Measurements from ENCODE around the gene RERG. TPM values are rescaled to one million over a fixed set of nuclear protein-coding genes. Genes with fewer than 3 reads are reported as not detected.

RERG gene
- total RNA-seq, 1 donor from 2014 or later, result 0.14 TPM

DNA sequence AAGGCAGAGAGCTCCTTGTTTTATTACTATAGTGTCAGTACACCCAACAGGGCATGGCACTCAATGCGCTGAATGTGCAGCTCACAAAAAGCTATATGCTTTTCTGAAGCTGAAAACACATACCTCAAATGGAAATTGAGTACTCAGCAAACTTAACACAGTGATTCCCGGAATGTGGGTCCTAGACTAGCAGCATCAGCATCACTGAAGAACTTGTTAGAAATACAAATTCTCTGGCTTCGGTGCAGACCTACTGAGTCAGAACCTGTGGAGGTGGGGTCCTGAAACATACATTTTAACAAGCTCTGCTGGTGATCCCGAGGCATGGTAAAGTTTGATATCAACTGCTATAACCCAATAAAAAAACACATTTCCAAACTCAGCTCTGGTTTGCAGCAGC is 14.9 kb downstream of the RERG start:
- H3K4me2 ChIP-seq (ENCODE audit: low read length), result no peak overlapping the region
- no peak overlapping the region for H3K27ac Mint-ChIP-seq (ENCODE audit: unreplicated experiment)
- no peaks in the 10 kb centered on the region for H3K36me3 Mint-ChIP-seq (ENCODE audit: low read depth, unreplicated experiment)

DNA sequence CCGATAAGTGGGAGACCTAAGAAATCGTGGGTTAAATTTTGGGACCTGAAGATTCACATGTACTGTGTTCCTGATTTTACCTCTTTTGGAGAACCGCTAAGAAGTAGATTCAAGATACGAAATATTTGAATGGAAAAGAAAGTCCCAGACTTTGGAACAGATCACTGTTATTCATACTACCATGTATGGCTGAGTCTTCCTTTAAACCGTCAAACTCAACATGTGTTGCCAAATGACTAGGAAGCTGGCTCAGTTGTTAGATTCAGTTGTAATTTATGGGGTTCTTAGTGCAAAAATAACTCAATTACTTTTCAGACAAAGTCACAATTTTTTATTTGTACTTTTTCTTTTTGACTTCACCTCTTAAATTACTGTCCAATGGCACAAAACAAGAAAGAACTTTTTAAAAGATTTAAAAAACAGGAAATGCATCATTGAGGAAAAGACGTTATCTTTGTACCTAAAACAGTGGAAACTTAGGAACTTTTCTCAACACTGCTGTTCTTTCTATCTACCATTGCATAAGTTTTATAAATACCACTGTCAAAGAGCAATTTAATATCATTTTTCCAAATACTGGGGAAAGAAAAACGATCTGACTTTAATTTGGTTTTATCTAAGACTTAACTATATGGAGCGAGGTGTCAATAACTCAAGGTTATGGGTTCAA is 15.7 kb downstream of the RERG start:
- peak; percentile 66 for FAIRE-seq
- Histone ChIP-seq H3K36me3 (ENCODE audit: insufficient read depth, low read length) (no peaks in the 10 kb centered on the region), H3K79me2 (ENCODE audit: insufficient read depth, low read length) (no peaks in the 10 kb centered on the region), H3K4me1 (ENCODE audit: insufficient read depth, low read length) (peaks cover 15% of the 10 kb centered on the region), H3K4me2 (ENCODE audit: low read length) (no peak overlapping the region), H3K9me3 (ENCODE audit: insufficient read depth, low read depth, low read length) (no peaks in the 10 kb centered on the region), H4K20me1 (ENCODE audit: insufficient read depth, low read length) (no peaks in the 10 kb centered on the region), H3K27me3 (ENCODE audit: insufficient read depth, low read length) (no peaks in the 10 kb centered on the region), H3K9ac (ENCODE audit: low read length) (no peak overlapping the region), H2AFZ (ENCODE audit: low read depth, low read length) (no peak overlapping the region), H3K4me3 (ENCODE audit: insufficient read depth, low read depth, low read length) (no peak overlapping the region), H3K27ac (ENCODE audit: low read depth, low read length) (no peak overlapping the region)
- H3K4me1 Mint-ChIP-seq (ENCODE audit: low read depth, unreplicated experiment), result peaks cover 13% of the 10 kb centered on the region
- no peak overlapping the region for H3K4me3 Mint-ChIP-seq (ENCODE audit: unreplicated experiment)
- no peak for DNase-seq (ENCODE audit: low read depth)
- TF ChIP-seq, protein P1, sequence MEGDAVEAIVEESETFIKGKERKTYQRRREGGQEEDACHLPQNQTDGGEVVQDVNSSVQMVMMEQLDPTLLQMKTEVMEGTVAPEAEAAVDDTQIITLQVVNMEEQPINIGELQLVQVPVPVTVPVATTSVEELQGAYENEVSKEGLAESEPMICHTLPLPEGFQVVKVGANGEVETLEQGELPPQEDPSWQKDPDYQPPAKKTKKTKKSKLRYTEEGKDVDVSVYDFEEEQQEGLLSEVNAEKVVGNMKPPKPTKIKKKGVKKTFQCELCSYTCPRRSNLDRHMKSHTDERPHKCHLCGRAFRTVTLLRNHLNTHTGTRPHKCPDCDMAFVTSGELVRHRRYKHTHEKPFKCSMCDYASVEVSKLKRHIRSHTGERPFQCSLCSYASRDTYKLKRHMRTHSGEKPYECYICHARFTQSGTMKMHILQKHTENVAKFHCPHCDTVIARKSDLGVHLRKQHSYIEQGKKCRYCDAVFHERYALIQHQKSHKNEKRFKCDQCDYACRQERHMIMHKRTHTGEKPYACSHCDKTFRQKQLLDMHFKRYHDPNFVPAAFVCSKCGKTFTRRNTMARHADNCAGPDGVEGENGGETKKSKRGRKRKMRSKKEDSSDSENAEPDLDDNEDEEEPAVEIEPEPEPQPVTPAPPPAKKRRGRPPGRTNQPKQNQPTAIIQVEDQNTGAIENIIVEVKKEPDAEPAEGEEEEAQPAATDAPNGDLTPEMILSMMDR (IDR thresholded peaks at IDR 0.05; ENCODE audit: insufficient read depth, low read depth, low read length), result no peak
- TF ChIP-seq EZH2 (IDR thresholded peaks at IDR 0.05; ENCODE audit: insufficient read depth, low read length), result no peak
- no peaks in the 10 kb centered on the region for H3K36me3 Mint-ChIP-seq (ENCODE audit: low read depth, unreplicated experiment)
- no peaks in the 10 kb centered on the region for H3K27me3 Mint-ChIP-seq (ENCODE audit: low read depth, unreplicated experiment)
- H3K9me3 Mint-ChIP-seq (ENCODE audit: unreplicated experiment), result peaks cover 3% of the 10 kb centered on the region
- no peak overlapping the region for H3K27ac Mint-ChIP-seq (ENCODE audit: unreplicated experiment)

More for the DNA sequence above, 14.9 kb downstream of the RERG start:
- Histone ChIP-seq H3K36me3 (ENCODE audit: insufficient read depth, low read length) (no peaks in the 10 kb centered on the region), H4K20me1 (ENCODE audit: insufficient read depth, low read length) (no peaks in the 10 kb centered on the region), H2AFZ (ENCODE audit: low read depth, low read length) (no peak overlapping the region), H3K27ac (ENCODE audit: low read depth, low read length) (no peak overlapping the region), H3K79me2 (ENCODE audit: insufficient read depth, low read length) (no peaks in the 10 kb centered on the region), H3K9me3 (ENCODE audit: insufficient read depth, low read depth, low read length) (no peaks in the 10 kb centered on the region), H3K9ac (ENCODE audit: low read length) (no peak overlapping the region), H3K27me3 (ENCODE audit: insufficient read depth, low read length) (no peaks in the 10 kb centered on the region), H3K4me1 (ENCODE audit: insufficient read depth, low read length) (peaks cover 15% of the 10 kb centered on the region), H3K4me3 (ENCODE audit: insufficient read depth, low read depth, low read length) (no peak overlapping the region)
- Mint-ChIP-seq H3K4me3 (ENCODE audit: unreplicated experiment) (no peak overlapping the region), H3K4me1 (ENCODE audit: low read depth, unreplicated experiment) (peaks cover 13% of the 10 kb centered on the region), H3K27me3 (ENCODE audit: low read depth, unreplicated experiment) (no peaks in the 10 kb centered on the region), H3K9me3 (ENCODE audit: unreplicated experiment) (peaks cover 3% of the 10 kb centered on the region)
- no peak for FAIRE-seq
- TF ChIP-seq, protein P1 (IDR thresholded peaks at IDR 0.05; ENCODE audit: insufficient read depth, low read depth, low read length), result no peak
- TF ChIP-seq EZH2 (IDR thresholded peaks at IDR 0.05; ENCODE audit: insufficient read depth, low read length), result no peak
- DNase-seq (ENCODE audit: low read depth), result no peak

DNA sequence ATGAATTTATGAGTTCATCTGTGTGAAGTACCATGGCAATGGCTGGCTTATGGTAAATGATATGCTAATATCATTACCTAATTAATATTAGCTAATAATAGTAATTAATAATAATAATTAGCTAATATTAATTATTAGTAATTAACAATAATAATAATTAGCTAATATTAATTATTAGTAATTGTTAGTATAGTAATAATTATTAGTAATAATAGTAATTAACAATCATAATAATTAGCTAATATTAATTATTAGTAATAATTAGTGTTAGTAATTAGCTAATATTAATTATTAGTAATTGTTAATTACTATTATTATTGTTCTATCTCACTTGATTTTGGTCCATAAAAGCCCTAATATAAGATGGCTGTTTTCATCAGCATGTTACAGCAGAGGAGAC is 19.8 kb downstream of the RERG start:
- H4K20me1 ChIP-seq (ENCODE audit: insufficient read depth, low read length), result no peaks in the 10 kb centered on the region

More for the DNA sequence above, 19.8 kb downstream of the RERG start:
- H3K79me2 ChIP-seq (ENCODE audit: insufficient read depth, low read length), result no peaks in the 10 kb centered on the region
- no peak overlapping the region for H3K9ac ChIP-seq (ENCODE audit: low read length)
- no peaks in the 10 kb centered on the region for H3K4me1 ChIP-seq (ENCODE audit: insufficient read depth, low read length)
- no peak overlapping the region for H3K4me3 ChIP-seq (ENCODE audit: insufficient read depth, low read depth, low read length)
- H3K9me3 Mint-ChIP-seq (ENCODE audit: unreplicated experiment), result peaks cover 3% of the 10 kb centered on the region
- no peak overlapping the region for H3K27ac ChIP-seq (ENCODE audit: low read depth, low read length)
- H3K36me3 Mint-ChIP-seq (ENCODE audit: low read depth, unreplicated experiment), result no peaks in the 10 kb centered on the region
- no peak overlapping the region for H3K4me2 ChIP-seq (ENCODE audit: low read length)
- FAIRE-seq (no peak), DNase-seq (ENCODE audit: low read depth) (no peak)
- H3K9me3 ChIP-seq (ENCODE audit: insufficient read depth, low read depth, low read length), result no peaks in the 10 kb centered on the region
- no peaks in the 10 kb centered on the region for H3K27me3 ChIP-seq (ENCODE audit: insufficient read depth, low read length)
- no peak overlapping the region for H3K4me3 Mint-ChIP-seq (ENCODE audit: unreplicated experiment)
- no peaks in the 10 kb centered on the region for H3K4me1 Mint-ChIP-seq (ENCODE audit: low read depth, unreplicated experiment)
- no peaks in the 10 kb centered on the region for H3K36me3 ChIP-seq (ENCODE audit: insufficient read depth, low read length)
- no peak overlapping the region for H3K27ac Mint-ChIP-seq (ENCODE audit: unreplicated experiment)
- peaks cover 4% of the 10 kb centered on the region for H3K27me3 Mint-ChIP-seq (ENCODE audit: low read depth, unreplicated experiment)
- H2AFZ ChIP-seq (ENCODE audit: low read depth, low read length), result no peak overlapping the region
- TF ChIP-seq, protein P1 (IDR thresholded peaks at IDR 0.05; ENCODE audit: insufficient read depth, low read depth, low read length), result no peak
- TF ChIP-seq EZH2 (IDR thresholded peaks at IDR 0.05; ENCODE audit: insufficient read depth, low read length), result no peak

Measured in astrocyte (in vitro differentiated cells and primary cell).